Measurements from ENCODE around the gene ZBTB17. TPM values are rescaled to one million over a fixed set of nuclear protein-coding genes. Genes with fewer than 3 reads are reported as not detected.

Gene ZBTB17
- total and polyA plus RNA-seq, 2 experiments from 2014 or later: 21.9 to 26.6 TPM

DNA sequence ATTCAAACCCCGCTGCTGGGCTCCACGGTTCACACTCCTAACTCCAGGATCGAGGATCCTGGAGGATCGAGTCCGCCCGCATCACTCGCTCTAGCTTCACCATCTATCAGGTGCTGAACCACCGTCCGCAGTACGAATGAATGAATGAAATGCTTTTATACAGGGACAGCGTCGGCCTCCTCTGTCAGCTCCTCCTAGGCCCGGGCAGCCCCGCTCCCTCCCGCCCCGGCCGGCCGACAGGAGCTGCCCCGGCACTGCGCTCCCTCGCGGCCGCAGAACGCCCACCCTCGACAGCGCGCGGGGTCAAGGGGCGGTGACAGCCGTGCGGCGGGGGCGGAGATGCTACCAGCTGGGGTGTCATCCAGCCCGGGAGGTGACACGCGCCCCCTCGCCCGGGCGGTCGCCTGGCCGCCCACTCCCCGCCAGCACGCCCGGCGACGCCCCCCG is 520 bp downstream of the ZBTB17 start:
- Mint-ChIP-seq H3K9me3 (peaks cover 8% of the 10 kb centered on the region), H3K4me1 (peaks cover 13% of the 10 kb centered on the region), H3K27me3 (ENCODE audit: insufficient read depth, low read depth, poor library complexity) (peaks cover 3% of the 10 kb centered on the region), H3K36me3 (ENCODE audit: low read depth) (peaks cover 17% of the 10 kb centered on the region), H3K27ac (0 out of 2 replicates have a peak overlapping the region, but pooled peaks have one; percentile 75), H3K4me3 (peak overlapping the region; percentile 91)
- Histone ChIP-seq H4K20me1 (replicated peaks; ENCODE audit: insufficient read depth) (no peaks in the 10 kb centered on the region), H3K36me3 (ENCODE audit: insufficient read depth) (no peaks in the 10 kb centered on the region), H3K27ac (ENCODE audit: low read depth) (no peak overlapping the region), H3K4me2 (peak overlapping the region; percentile 89), H3K27me3 (ENCODE audit: insufficient read depth) (no peaks in the 10 kb centered on the region), H3F3A (replicated peaks; ENCODE audit: low read depth) (peaks cover 6% of the 10 kb centered on the region; the same call in 1 of the 2 replicates), H3K4me1 (ENCODE audit: insufficient read depth) (peaks cover 8% of the 10 kb centered on the region), H3K9me2 (ENCODE audit: insufficient read depth) (no peaks in the 10 kb centered on the region), H2AFZ (peak overlapping the region; percentile 70; the same call in 1 of the 2 replicates), H3K79me2 (replicated peaks; ENCODE audit: insufficient read depth) (peaks cover 23% of the 10 kb centered on the region), H3K4me3 (peak overlapping the region; percentile 73)
- ATAC-seq (peak; percentile 96), DNase-seq (ENCODE audit: low spot score) (peak; percentile 84)
- TF ChIP-seq, protein P1, sequence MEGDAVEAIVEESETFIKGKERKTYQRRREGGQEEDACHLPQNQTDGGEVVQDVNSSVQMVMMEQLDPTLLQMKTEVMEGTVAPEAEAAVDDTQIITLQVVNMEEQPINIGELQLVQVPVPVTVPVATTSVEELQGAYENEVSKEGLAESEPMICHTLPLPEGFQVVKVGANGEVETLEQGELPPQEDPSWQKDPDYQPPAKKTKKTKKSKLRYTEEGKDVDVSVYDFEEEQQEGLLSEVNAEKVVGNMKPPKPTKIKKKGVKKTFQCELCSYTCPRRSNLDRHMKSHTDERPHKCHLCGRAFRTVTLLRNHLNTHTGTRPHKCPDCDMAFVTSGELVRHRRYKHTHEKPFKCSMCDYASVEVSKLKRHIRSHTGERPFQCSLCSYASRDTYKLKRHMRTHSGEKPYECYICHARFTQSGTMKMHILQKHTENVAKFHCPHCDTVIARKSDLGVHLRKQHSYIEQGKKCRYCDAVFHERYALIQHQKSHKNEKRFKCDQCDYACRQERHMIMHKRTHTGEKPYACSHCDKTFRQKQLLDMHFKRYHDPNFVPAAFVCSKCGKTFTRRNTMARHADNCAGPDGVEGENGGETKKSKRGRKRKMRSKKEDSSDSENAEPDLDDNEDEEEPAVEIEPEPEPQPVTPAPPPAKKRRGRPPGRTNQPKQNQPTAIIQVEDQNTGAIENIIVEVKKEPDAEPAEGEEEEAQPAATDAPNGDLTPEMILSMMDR (conservative IDR thresholded peaks at IDR 0.05; ENCODE audit: low read depth in 2 of 2): peak in 1 of 2 experiments; percentile 60; a peak in 2 of 4 replicates
- TF ChIP-seq NANOG (IDR thresholded peaks at IDR 0.05; ENCODE audit: borderline replicate concordance) (no peak), POLR2AphosphoS5 (IDR thresholded peaks at IDR 0.05; ENCODE audit: low read depth) (no peak)

DNA sequence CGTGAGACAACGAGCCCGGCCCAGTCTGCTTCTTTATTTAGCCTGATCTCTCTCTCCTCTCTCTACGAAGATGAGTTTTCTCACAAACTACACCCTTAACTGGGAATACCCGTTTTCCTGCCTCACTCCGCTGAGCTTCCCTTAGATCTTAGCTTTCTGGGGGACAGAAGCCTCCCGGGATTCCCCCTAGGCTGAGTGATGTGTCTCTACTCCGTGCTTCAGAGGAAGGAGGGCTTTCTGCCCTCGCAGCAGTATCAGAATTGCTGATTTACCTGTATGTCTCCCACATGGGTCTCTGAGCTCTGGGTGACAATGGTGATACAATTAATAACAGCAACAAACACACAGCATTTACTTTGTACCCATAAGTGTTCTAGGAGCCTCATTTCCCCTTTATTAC is 1.0 kb downstream of the ZBTB17 start:
- Mint-ChIP-seq H3K9me3 (peaks cover 13% of the 10 kb centered on the region), H3K4me1 (peaks cover 13% of the 10 kb centered on the region), H3K27ac (no peak overlapping the region; the same call in 1 of the 2 replicates), H3K27me3 (ENCODE audit: insufficient read depth, low read depth, poor library complexity) (peaks cover 3% of the 10 kb centered on the region), H3K4me3 (peak overlapping the region; percentile 91), H3K36me3 (ENCODE audit: low read depth) (peaks cover 22% of the 10 kb centered on the region)
- no peak; the same call in 2 of the 3 replicates for ATAC-seq
- no peak overlapping the region for H3K27ac ChIP-seq (ENCODE audit: low read depth)
- no peaks in the 10 kb centered on the region for H3K36me3 ChIP-seq (ENCODE audit: insufficient read depth)
- peak overlapping the region; percentile 73 for H3K4me3 ChIP-seq
- no peaks in the 10 kb centered on the region for H3K9me2 ChIP-seq (ENCODE audit: insufficient read depth)
- H4K20me1 ChIP-seq (replicated peaks; ENCODE audit: insufficient read depth): no peaks in the 10 kb centered on the region
- no peak for DNase-seq (ENCODE audit: low spot score)
- peaks cover 23% of the 10 kb centered on the region for H3K79me2 ChIP-seq (replicated peaks; ENCODE audit: insufficient read depth)
- H3K27me3 ChIP-seq (ENCODE audit: insufficient read depth): no peaks in the 10 kb centered on the region
- peak overlapping the region; percentile 89 for H3K4me2 ChIP-seq
- H3K4me1 ChIP-seq (ENCODE audit: insufficient read depth): peaks cover 8% of the 10 kb centered on the region
- H2AFZ ChIP-seq: peak overlapping the region; percentile 70; the same call in 1 of the 2 replicates
- peaks cover 6% of the 10 kb centered on the region; the same call in 1 of the 2 replicates for H3F3A ChIP-seq (replicated peaks; ENCODE audit: low read depth)
- TF ChIP-seq EZH2phosphoT487 (IDR thresholded peaks at IDR 0.05; ENCODE audit: unreplicated experiment) (no peak), ZNF114 (CRISPR knock-in tag; IDR thresholded peaks at IDR 0.05) (no peak), NANOG (IDR thresholded peaks at IDR 0.05; ENCODE audit: borderline replicate concordance) (no peak), EZH2 (IDR thresholded peaks at IDR 0.05; ENCODE audit: low read depth, unreplicated experiment) (no peak), ZNF331 (CRISPR knock-in tag; IDR thresholded peaks at IDR 0.05; ENCODE audit: low read depth) (no peak)
- TF ChIP-seq, protein P2, sequence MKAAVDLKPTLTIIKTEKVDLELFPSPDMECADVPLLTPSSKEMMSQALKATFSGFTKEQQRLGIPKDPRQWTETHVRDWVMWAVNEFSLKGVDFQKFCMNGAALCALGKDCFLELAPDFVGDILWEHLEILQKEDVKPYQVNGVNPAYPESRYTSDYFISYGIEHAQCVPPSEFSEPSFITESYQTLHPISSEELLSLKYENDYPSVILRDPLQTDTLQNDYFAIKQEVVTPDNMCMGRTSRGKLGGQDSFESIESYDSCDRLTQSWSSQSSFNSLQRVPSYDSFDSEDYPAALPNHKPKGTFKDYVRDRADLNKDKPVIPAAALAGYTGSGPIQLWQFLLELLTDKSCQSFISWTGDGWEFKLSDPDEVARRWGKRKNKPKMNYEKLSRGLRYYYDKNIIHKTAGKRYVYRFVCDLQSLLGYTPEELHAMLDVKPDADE (IDR thresholded peaks at IDR 0.05): no peak
- TF ChIP-seq, protein P3, sequence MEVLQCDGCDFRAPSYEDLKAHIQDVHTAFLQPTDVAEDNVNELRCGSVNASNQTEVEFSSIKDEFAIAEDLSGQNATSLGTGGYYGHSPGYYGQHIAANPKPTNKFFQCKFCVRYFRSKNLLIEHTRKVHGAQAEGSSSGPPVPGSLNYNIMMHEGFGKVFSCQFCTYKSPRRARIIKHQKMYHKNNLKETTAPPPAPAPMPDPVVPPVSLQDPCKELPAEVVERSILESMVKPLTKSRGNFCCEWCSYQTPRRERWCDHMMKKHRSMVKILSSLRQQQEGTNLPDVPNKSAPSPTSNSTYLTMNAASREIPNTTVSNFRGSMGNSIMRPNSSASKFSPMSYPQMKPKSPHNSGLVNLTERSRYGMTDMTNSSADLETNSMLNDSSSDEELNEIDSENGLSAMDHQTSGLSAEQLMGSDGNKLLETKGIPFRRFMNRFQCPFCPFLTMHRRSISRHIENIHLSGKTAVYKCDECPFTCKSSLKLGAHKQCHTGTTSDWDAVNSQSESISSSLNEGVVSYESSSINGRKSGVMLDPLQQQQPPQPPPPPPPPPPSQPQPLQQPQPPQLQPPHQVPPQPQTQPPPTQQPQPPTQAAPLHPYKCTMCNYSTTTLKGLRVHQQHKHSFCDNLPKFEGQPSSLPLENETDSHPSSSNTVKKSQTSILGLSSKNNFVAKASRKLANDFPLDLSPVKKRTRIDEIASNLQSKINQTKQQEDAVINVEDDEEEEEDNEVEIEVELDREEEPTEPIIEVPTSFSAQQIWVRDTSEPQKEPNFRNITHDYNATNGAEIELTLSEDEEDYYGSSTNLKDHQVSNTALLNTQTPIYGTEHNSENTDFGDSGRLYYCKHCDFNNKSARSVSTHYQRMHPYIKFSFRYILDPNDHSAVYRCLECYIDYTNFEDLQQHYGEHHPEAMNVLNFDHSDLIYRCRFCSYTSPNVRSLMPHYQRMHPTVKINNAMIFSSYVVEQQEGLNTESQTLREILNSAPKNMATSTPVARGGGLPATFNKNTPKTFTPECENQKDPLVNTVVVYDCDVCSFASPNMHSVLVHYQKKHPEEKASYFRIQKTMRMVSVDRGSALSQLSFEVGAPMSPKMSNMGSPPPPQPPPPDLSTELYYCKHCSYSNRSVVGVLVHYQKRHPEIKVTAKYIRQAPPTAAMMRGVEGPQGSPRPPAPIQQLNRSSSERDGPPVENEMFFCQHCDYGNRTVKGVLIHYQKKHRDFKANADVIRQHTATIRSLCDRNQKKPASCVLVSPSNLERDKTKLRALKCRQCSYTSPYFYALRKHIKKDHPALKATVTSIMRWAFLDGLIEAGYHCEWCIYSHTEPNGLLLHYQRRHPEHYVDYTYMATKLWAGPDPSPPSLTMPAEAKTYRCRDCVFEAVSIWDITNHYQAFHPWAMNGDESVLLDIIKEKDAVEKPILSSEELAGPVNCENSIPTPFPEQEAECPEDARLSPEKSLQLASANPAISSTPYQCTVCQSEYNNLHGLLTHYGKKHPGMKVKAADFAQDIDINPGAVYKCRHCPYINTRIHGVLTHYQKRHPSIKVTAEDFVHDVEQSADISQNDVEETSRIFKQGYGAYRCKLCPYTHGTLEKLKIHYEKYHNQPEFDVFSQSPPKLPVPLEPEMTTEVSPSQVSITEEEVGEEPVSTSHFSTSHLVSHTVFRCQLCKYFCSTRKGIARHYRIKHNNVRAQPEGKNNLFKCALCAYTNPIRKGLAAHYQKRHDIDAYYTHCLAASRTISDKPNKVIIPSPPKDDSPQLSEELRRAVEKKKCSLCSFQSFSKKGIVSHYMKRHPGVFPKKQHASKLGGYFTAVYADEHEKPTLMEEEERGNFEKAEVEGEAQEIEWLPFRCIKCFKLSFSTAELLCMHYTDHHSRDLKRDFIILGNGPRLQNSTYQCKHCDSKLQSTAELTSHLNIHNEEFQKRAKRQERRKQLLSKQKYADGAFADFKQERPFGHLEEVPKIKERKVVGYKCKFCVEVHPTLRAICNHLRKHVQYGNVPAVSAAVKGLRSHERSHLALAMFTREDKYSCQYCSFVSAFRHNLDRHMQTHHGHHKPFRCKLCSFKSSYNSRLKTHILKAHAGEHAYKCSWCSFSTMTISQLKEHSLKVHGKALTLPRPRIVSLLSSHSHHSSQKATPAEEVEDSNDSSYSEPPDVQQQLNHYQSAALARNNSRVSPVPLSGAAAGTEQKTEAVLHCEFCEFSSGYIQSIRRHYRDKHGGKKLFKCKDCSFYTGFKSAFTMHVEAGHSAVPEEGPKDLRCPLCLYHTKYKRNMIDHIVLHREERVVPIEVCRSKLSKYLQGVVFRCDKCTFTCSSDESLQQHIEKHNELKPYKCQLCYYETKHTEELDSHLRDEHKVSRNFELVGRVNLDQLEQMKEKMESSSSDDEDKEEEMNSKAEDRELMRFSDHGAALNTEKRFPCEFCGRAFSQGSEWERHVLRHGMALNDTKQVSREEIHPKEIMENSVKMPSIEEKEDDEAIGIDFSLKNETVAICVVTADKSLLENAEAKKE (CRISPR knock-in tag; IDR thresholded peaks at IDR 0.05): no peak

All from GM23338 (cell line).